GM12891 (cell line): Measurements from ENCODE around the gene PTPRT.

Experiments used
- POLR2A ChIP-seq: IDR thresholded peaks from 2 replicates; pipeline ENCODE4 v1.6.1; 2011; ENCODE audit warnings: low read depth, low read length, control low read depth
- POLR2AphosphoS5 ChIP-seq: IDR thresholded peaks from 2 replicates; pipeline ENCODE4 v1.6.1; 2011; ENCODE audit warnings: low read depth, low read length, control low read depth

DNA sequence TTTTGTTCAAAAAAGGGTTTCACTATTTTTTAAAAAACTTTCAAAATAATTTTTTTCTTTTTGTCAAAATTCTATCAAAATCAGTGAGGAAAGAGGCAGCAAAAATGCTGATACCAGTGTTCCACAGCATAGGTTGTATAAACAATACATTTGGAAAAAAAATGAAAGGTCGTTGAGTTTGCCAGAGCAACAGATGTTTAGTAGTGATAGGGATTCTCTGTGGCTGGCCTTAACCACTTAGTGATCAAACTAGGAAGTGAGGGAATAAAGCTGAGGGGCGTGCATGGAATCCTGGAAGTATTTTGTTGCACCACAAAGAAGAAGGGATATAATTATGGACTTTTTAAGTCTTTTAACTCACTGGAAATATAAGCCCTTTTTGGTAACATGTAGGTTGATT, 1016.3 kb downstream of the PTPRT start:
- no peak for TF ChIP-seq POLR2A
- TF ChIP-seq POLR2AphosphoS5 = no peak
